Activated T-cell treated with anti-CD3 and anti-CD28 coated beads, Interleukin-2, amount 50 U/mL, for 4 hours (primary cell): ENCODE results near the gene MAD1L1. TPM values are rescaled to one million over a fixed set of nuclear protein-coding genes. Genes with fewer than 3 reads are reported as not detected.

Experiments used
- ATAC-seq, 2 donors: fragments of 200-7000 bp; cut with Tn5 transposase; one replicate each; pipeline ENCODE4 v1.10.0; 2021
- DNase-seq: peaks from one replicate; pipeline ENCODE4 v3.0.0-alpha.2; 2020
- H3K27me3 Mint-ChIP-seq: one replicate; pipeline ENCODE4 v1.8.0; 2021; ENCODE audit warnings: low read depth, mixed read lengths
- H3K36me3 Mint-ChIP-seq: one replicate; pipeline ENCODE4 v1.8.0; 2022; ENCODE audit warnings: mixed read lengths; ENCODE audit not compliant: insufficient read depth
- H3K4me1 Mint-ChIP-seq: one replicate; pipeline ENCODE4 v1.8.0; 2021; ENCODE audit warnings: low read depth, mixed read lengths
- H3K4me3 Mint-ChIP-seq: one replicate; pipeline ENCODE4 v1.8.0; 2021; ENCODE audit warnings: mild to moderate bottlenecking, moderate library complexity, mixed read lengths
- H3K9me3 Mint-ChIP-seq: one replicate; pipeline ENCODE4 v1.8.0; 2021; ENCODE audit warnings: mixed read lengths
- total RNA-seq, 3 donors: library from RNA; stranded (reverse); gene quantifications; one replicate each; pipeline ENCODE4 v1.2.1, GENCODE V29; 2021

The MAD1L1 gene
- total RNA-seq, 3 donors from 2014 or later = 55.8 to 59.4 (median 57.9) TPM

DNA sequence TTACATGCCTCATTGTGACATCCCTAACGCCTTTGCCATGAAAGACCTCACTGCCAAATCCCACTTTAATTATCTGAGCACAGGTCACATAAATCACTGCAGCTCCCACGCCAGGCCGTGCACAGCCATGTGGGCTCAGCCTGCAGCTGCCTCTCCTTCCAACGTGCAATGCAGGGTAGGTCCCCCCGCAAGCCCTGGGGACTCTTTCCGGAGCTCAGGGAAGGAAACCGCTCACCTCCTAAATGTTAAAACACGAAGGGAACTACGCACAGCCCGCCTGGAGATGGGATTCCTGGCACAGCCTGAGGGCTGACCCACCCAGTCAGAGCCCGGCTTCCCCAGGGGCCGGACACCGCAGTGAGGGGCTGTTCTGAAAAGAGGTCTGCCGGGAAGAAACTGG, 128.0 kb downstream of the MAD1L1 start:
- Mint-ChIP-seq H3K36me3 (peaks cover 4% of the 10 kb centered on the region), H3K4me1 (peaks cover 34% of the 10 kb centered on the region), H3K27me3 (no peaks in the 10 kb centered on the region), H3K4me3 (no peak overlapping the region), H3K9me3 (no peaks in the 10 kb centered on the region)
- DNase-seq (no peak), ATAC-seq (no peak)

DNA sequence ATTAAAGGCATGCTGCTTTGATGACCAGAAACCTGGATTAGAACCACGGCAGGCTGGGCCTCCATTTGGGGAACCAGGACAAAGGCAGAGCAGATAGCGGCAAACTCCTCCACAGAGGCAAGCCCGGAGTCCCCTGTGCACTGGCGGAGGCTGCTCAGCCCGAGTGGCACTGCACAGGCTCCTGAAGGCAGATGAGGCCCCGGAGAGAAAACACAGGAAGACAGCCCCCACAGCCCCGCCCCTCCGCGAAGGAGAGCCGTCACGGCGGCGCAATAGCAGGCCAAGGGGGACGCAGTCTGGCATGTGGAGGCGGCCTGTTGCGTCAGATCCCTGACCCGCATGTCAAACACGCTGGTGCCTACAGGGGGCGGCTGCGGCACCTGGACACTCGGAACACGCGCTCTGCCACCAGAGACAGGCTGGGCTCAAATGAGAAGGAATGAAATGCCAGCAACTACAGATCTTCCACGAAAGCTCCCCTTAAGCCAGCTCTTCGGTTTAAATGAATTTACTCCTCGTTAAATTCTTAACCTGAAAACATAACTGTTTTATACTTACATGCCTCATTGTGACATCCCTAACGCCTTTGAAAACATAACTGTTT, 128.5 kb downstream of the MAD1L1 start:
- DNase-seq = peak; percentile 58
- Mint-ChIP-seq H3K9me3 (no peaks in the 10 kb centered on the region), H3K27me3 (no peaks in the 10 kb centered on the region), H3K4me1 (peaks cover 38% of the 10 kb centered on the region), H3K4me3 (peak overlapping the region; percentile 24), H3K36me3 (peaks cover 4% of the 10 kb centered on the region)
- peak; percentile 71 to 72 for ATAC-seq

DNA sequence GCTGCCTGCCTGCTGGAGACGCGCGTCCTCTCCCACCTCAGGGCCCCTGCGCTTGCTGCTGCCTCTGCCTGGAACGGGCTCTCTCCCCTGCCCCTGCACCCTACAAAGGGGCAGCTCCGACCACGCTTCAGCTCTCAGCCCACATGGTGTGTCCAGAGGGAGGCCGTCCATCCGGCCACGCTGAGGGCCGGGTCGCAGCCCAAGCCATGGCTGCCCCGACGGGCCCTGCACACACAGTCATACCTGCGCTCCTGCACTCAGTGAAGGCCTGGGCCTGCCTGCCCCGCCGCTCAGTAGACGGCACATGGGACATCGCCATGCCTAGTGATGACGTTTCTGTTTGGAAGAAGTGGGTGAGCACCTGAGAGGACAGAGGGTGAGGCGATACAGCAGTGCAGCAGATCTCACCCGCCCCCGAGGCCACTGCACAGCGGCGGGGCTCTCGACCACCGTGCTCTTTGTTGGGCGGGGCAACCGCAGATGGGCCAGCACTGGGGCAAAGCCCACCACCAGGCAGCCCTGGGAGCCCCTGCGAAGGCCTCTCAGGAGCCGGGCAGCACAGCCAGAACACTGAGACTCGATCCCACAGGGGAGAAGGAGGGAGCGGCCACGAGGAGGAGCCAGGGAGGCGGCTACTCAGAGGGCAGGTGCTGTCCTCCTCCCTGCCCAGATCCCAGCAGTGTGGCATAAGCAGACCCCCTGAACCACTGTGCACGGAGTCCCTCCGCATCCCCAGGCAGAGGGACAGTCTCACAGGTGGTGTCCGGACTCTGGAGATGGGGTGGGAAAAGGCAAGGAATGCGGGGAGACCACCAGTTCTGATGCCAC, 129.5 kb downstream of the MAD1L1 start:
- ATAC-seq (no peak), DNase-seq (no peak)
- Mint-ChIP-seq H3K27me3 (no peaks in the 10 kb centered on the region), H3K9me3 (no peaks in the 10 kb centered on the region), H3K36me3 (peaks cover 2% of the 10 kb centered on the region), H3K4me3 (no peak overlapping the region), H3K4me1 (peaks cover 46% of the 10 kb centered on the region)

DNA sequence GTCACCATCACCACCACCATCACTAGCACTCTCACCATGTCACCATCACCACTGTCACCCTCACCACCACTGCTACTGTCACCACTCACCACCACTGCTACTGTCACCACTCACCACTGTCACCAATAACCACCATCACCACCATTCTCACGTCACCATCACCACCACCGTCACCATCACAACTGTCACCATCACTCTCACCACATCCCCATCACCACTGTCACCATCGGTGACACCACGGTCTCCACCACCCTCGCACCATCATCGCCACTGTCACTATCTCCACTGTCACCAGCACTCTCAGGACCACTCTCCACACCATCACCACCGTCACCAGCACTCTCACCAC, 130.4 kb downstream of the MAD1L1 start:
- no peak for ATAC-seq
- H3K36me3 Mint-ChIP-seq = no peaks in the 10 kb centered on the region
- no peak overlapping the region for H3K4me3 Mint-ChIP-seq
- H3K4me1 Mint-ChIP-seq = peaks cover 54% of the 10 kb centered on the region
- no peak for DNase-seq
- H3K27me3 Mint-ChIP-seq = no peaks in the 10 kb centered on the region
- no peaks in the 10 kb centered on the region for H3K9me3 Mint-ChIP-seq

DNA sequence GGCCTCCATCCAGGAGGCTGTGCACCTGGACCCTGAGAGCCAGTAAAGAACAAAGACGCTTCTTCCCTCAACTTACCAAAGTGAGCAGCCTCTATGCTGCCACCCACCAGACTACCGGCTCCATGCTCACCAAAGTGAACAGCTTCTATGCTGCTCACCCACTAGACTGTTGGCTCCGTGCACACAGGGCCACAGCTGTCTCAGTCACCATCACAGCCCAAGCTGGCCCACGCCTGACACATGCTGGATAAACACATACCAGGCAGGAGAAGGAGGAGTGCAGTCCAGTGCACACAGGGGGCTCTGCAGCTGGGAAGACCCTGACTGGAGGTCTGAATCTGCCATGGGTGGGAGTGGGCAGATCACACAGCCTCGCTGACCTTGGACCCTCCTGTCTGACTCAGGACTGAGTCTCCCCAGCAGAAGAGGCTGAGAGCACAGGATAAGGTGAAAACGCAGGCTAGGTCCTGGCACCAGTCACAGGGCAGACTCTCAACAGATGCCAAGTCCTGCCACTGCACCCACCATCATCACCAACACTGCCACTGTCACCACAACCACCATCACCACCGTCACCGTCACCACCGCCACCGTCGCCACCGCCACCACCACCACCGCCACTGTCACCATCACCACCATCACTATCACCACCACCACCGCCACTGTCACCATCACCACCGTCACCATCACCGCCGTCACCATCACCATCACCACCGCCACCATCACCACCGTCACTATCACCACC, 130.9 kb downstream of the MAD1L1 start:
- Mint-ChIP-seq H3K4me1 (peaks cover 57% of the 10 kb centered on the region), H3K36me3 (no peaks in the 10 kb centered on the region), H3K27me3 (no peaks in the 10 kb centered on the region), H3K4me3 (no peak overlapping the region), H3K9me3 (no peaks in the 10 kb centered on the region)
- ATAC-seq = no peak
- no peak for DNase-seq

DNA sequence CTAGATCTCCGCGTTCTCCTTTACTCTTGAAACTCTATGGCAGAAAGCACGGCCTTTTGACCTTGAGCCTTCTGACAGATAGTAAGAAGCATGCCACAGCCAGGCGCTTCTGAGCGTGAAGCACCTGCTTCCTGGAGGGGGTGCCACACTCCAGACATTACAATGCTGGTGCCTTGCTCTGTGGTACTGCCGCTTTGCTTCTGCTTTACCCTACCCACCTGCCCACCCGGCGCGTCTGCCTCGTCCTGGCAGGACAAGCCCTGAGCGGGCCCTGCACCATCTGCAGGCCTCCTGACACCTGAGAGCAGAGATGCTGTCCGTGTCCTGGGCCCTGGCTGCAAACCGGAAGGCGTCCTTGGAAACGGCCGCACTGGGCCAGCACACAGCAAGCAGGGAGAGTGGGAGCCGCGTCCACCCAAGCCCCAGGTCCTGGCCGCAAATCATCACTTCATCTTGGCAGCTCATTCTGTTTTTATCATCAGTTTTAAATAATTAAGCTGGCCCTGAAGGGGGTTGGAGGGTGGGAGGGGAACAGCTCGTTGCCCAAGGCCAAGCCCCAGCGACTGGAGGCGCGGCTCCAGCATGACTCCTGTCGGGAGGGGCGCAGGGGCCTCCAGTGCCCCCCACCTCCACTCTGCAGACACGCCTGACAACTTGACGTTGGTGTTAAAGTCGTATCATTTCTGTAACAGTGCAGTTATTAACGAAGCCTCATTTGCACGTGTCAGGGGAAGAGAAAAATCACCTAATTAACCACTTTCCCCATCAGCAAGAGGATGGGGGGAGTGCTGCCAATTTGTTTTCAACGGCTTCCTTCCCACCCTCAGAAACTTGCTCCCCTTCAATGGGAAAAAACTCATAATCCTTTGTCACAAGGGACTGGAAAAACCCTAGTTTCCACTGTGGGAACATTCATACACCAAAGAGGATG, 132.2 kb downstream of the MAD1L1 start:
- H3K4me3 Mint-ChIP-seq = no peak overlapping the region
- H3K4me1 Mint-ChIP-seq = peaks cover 57% of the 10 kb centered on the region
- H3K27me3 Mint-ChIP-seq = no peaks in the 10 kb centered on the region
- ATAC-seq (no peak), DNase-seq (no peak)
- H3K9me3 Mint-ChIP-seq = no peaks in the 10 kb centered on the region
- no peaks in the 10 kb centered on the region for H3K36me3 Mint-ChIP-seq

DNA sequence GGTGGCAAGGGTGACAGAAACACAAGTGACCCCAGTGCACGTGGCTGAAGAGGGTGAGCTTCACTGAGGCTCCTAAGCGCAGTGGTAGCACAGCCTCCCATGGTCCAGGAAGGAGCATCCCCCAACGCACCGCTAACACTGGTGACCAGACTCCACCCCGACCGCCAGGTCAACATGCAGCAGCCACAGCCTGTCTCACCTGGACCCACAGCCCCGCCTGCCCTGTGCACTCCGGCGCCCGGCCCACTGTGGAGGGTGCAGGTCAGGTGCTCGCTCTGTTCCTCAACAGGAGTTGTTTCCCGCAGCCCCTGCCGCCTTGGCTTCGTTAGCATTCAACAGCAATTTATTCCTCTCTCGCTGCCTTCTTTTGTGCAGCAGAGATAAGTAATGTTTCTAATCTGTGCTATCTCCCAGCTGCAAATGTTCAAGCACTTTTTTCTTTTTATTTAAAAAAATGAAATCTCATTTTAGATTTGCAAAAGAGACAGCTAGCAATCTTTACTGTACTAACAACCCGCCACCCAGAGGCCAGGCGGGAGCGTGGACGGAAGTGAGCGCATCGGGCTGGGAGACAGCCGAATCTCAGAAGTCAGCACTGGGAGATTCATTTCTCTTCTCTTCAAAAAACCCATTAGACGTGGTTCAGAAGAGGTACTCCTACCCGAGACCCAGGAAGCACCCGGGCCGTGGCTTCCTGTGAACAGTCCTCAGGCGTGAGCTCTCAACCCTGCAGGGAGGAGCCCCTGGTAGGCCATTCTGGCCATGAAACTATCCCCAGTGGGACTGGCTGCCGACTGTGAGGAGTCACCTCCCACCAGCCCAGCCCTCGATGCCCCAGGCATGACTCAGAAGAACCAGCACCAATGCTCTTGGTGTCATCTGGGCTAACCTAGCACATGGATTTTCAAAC, 133.4 kb downstream of the MAD1L1 start:
- Mint-ChIP-seq H3K4me1 (peaks cover 53% of the 10 kb centered on the region), H3K9me3 (no peaks in the 10 kb centered on the region), H3K27me3 (no peaks in the 10 kb centered on the region), H3K4me3 (no peak overlapping the region), H3K36me3 (no peaks in the 10 kb centered on the region)
- ATAC-seq = peak; percentile 52 to 74
- DNase-seq = peak; percentile 31

DNA sequence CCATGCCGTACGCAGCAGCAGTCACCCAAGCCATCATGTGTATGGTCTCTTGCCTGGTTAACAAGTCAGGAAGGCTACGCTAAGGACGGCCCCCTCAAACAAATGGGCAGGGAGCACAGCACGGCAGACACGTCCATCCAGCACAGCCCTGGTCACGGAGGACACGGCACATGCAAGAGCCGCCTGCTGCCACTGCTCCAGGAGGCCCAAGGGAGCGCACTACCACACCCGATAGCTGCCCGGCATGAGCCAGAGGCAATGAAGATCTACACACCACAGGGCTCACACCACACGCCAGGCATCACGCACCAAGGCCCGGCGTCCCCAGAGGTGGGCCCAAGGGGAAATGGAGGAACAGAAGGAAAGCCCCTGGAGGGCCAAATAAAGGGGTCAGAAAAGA, 134.2 kb downstream of the MAD1L1 start:
- Mint-ChIP-seq H3K4me1 (peaks cover 50% of the 10 kb centered on the region), H3K4me3 (no peak overlapping the region), H3K36me3 (peaks cover 3% of the 10 kb centered on the region), H3K9me3 (no peaks in the 10 kb centered on the region), H3K27me3 (no peaks in the 10 kb centered on the region)
- ATAC-seq (no peak), DNase-seq (no peak)

DNA sequence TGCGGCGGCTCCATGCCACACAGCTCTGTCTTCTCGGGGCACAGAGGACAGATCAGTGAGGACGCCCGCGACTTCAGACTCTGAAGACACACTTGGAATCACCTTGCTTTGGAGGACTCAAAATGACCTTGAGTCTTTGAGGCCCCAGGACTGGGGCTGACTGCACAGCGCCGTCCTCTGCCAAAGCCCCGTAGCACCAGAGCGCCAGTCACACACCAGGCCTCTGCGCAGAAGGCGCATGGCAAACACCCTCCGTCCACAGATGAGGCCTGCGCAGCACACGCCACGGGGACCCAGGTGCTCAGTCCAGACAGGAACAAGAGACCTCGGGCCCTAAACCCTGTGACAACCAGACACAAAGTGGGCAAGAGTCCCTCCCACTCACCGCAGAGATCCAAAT, 134.7 kb downstream of the MAD1L1 start:
- ATAC-seq (no peak), DNase-seq (no peak)
- Mint-ChIP-seq H3K4me1 (peaks cover 49% of the 10 kb centered on the region), H3K9me3 (no peaks in the 10 kb centered on the region), H3K4me3 (no peak overlapping the region), H3K27me3 (no peaks in the 10 kb centered on the region), H3K36me3 (peaks cover 4% of the 10 kb centered on the region)

DNA sequence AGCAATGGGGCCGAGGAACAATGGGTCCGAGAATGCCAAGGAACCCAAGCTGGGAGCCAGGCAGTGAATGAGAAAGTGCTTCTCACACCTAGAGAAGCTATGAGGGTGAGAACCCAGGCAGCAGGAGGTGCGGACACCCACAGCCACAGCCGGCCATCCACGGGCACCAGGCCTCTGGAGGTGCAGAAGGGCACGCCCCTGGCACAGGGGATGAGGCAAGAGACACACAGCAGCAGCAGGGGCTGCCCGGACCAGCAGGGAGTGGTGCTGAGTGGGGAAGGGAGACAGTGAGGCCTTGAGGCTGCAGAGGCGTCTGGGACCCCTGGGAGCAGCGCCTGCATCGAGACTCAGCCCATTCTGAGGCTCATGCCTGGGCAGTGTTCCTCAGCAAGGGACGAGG, 135.3 kb downstream of the MAD1L1 start:
- H3K9me3 Mint-ChIP-seq = no peaks in the 10 kb centered on the region
- H3K4me3 Mint-ChIP-seq = no peak overlapping the region
- H3K27me3 Mint-ChIP-seq = no peaks in the 10 kb centered on the region
- ATAC-seq (no peak), DNase-seq (no peak)
- peaks cover 46% of the 10 kb centered on the region for H3K4me1 Mint-ChIP-seq
- H3K36me3 Mint-ChIP-seq = peaks cover 6% of the 10 kb centered on the region

DNA sequence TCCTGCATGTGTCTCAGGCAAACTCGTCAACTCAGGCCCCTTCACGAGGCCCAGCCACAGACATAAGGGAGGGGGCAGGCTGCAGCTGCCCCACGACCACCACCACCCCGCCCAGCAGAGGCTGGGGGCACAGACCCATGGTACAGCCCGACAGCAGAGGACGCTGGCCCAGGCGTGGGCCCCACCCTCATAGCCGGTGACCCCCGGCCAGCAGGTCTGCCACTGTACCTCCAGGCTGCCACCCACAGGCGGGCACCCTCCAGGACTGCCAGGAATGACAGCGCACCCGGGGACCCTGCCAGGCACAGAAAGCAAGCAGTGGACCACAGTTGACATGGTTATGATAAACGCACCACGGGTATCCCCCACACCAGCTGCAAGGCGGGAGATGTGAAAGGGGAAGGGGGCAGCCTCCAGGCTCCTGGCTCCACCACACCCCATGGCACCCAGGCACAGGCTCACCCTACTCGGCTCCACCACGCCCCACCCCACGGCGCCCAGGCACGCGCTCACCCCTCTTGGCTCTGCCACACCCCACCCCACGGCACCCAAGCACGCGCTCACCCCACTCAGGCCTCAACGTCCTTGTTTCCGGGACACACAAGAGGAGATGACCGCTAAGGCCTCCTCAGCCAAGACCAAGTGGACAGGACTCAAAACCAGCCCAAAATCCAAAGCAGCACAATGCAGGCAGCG, 135.9 kb downstream of the MAD1L1 start:
- no peak overlapping the region for H3K4me3 Mint-ChIP-seq
- H3K4me1 Mint-ChIP-seq = peaks cover 41% of the 10 kb centered on the region
- H3K36me3 Mint-ChIP-seq = peaks cover 8% of the 10 kb centered on the region
- H3K9me3 Mint-ChIP-seq = no peaks in the 10 kb centered on the region
- DNase-seq = no peak
- no peak for ATAC-seq
- no peaks in the 10 kb centered on the region for H3K27me3 Mint-ChIP-seq

DNA sequence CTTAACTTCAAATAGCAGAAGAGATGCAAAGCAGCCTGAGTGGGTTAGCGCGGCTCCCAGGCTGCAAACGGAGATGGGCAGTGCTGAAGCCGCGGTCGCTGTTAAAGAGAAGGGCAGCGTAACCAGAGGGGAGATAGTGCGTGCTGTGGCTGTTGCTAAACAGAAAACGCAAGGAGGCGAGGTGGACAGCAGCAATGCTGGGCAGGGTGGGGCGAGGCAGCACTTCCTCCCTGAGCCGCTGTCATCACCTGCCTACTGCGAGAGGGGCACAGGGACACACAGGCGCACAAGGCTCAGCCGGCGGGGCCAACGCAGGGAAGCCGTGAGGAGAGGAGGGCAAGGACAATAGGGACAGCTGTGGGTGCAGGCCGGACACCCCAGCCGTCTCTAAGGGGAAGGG, 137.3 kb downstream of the MAD1L1 start:
- Mint-ChIP-seq H3K4me3 (no peak overlapping the region), H3K36me3 (peaks cover 8% of the 10 kb centered on the region), H3K9me3 (no peaks in the 10 kb centered on the region), H3K4me1 (peaks cover 37% of the 10 kb centered on the region), H3K27me3 (no peaks in the 10 kb centered on the region)
- no peak for ATAC-seq
- no peak for DNase-seq
